IPS-20b (cell line): ENCODE results near the gene TRABD.
A peak's percentile ranks its signal among the peaks of the same experiment; 100 is the strongest.

Source experiments
- H3K27ac ChIP-seq: one replicate; pipeline ENCODE4 v1.5.1; 2013; ENCODE audit warnings: low read length
- H3K27me3 ChIP-seq: 2 replicates; pipeline ENCODE4 v1.6.1; 2013; ENCODE audit warnings: mild to moderate bottlenecking, low read length, inconsistent platforms; ENCODE audit not compliant: insufficient read depth
- H3K36me3 ChIP-seq: 2 replicates; pipeline ENCODE4 v1.6.1; 2013; ENCODE audit warnings: low read depth, mild to moderate bottlenecking, inconsistent platforms, low read length, moderate library complexity; ENCODE audit not compliant: insufficient read depth
- H3K4me1 ChIP-seq: 2 replicates; pipeline ENCODE4 v1.6.1; 2013; ENCODE audit warnings: mild to moderate bottlenecking, control low read depth, inconsistent platforms, low read length, moderate library complexity; ENCODE audit not compliant: insufficient read depth
- H3K4me3 ChIP-seq: 2 replicates; pipeline ENCODE4 v1.5.1; 2013; ENCODE audit warnings: mild to moderate bottlenecking, low read length, inconsistent platforms
- H3K9ac ChIP-seq: 2 replicates; pipeline ENCODE4 v1.6.1; 2013; ENCODE audit warnings: low read depth, mild to moderate bottlenecking, inconsistent platforms, low read length, moderate library complexity
- H3K9me3 ChIP-seq: 2 replicates; pipeline ENCODE4 v1.6.1; 2013; ENCODE audit warnings: mild to moderate bottlenecking, low read depth, low read length, inconsistent platforms; ENCODE audit not compliant: insufficient read depth

TRABD gene

GRCh38 chr22:50177537-50178470, 7.9 kb upstream of the TRABD start:
- no peak overlapping the region for H3K9ac ChIP-seq
- H3K4me3 ChIP-seq, result no peak overlapping the region
- H3K36me3 ChIP-seq, result no peaks in the 10 kb centered on the region
- no peaks in the 10 kb centered on the region for H3K4me1 ChIP-seq
- H3K27ac ChIP-seq, result no peak overlapping the region
- H3K27me3 ChIP-seq, result no peaks in the 10 kb centered on the region
- no peaks in the 10 kb centered on the region for H3K9me3 ChIP-seq

- Histone ChIP-seq H3K27ac (no peak overlapping the region), H3K9ac (no peak overlapping the region), H3K36me3 (no peaks in the 10 kb centered on the region), H3K4me3 (no peak overlapping the region), H3K4me1 (no peaks in the 10 kb centered on the region), H3K9me3 (no peaks in the 10 kb centered on the region), H3K27me3 (no peaks in the 10 kb centered on the region)
Measured at GRCh38 chr22:50178471-50178864, 7.2 kb upstream of the TRABD start.

- no peaks in the 10 kb centered on the region for H3K9me3 ChIP-seq
- H3K36me3 ChIP-seq, result no peaks in the 10 kb centered on the region
- no peaks in the 10 kb centered on the region for H3K27me3 ChIP-seq
- H3K9ac ChIP-seq, result no peak overlapping the region
- H3K27ac ChIP-seq, result no peak overlapping the region
- H3K4me1 ChIP-seq, result no peaks in the 10 kb centered on the region
- no peak overlapping the region for H3K4me3 ChIP-seq
Measured at GRCh38 chr22:50178871-50179869, 6.5 kb upstream of the TRABD start.

- H3K9me3 ChIP-seq, result no peaks in the 10 kb centered on the region
- H3K9ac ChIP-seq, result no peak overlapping the region
- no peaks in the 10 kb centered on the region for H3K36me3 ChIP-seq
- H3K4me1 ChIP-seq, result no peaks in the 10 kb centered on the region
- no peaks in the 10 kb centered on the region for H3K27me3 ChIP-seq
- H3K4me3 ChIP-seq, result no peak overlapping the region
- no peak overlapping the region for H3K27ac ChIP-seq
Measured at GRCh38 chr22:50179937-50180726, 5.6 kb upstream of the TRABD start.

- Histone ChIP-seq H3K27me3 (no peaks in the 10 kb centered on the region), H3K27ac (no peak overlapping the region), H3K36me3 (no peaks in the 10 kb centered on the region), H3K4me3 (no peak overlapping the region), H3K9ac (no peak overlapping the region), H3K4me1 (no peaks in the 10 kb centered on the region), H3K9me3 (no peaks in the 10 kb centered on the region)
Measured at GRCh38 chr22:50180727-50181521, 4.8 kb upstream of the TRABD start.

GRCh38 chr22:50182176-50183081, 3.3 kb upstream of the TRABD start:
- Histone ChIP-seq H3K36me3 (no peaks in the 10 kb centered on the region), H3K4me1 (0 out of 2 replicates have a peak, but pooled peaks cover 3% of the 10 kb centered on the region), H3K27me3 (no peaks in the 10 kb centered on the region), H3K27ac (no peak overlapping the region), H3K9me3 (no peaks in the 10 kb centered on the region), H3K9ac (no peak overlapping the region), H3K4me3 (no peak overlapping the region)

- Histone ChIP-seq H3K27me3 (no peaks in the 10 kb centered on the region), H3K9ac (no peak overlapping the region), H3K9me3 (no peaks in the 10 kb centered on the region), H3K36me3 (no peaks in the 10 kb centered on the region), H3K4me3 (no peak overlapping the region), H3K27ac (no peak overlapping the region), H3K4me1 (0 out of 2 replicates have a peak, but pooled peaks cover 3% of the 10 kb centered on the region)
Measured at GRCh38 chr22:50183141-50183971, 2.4 kb upstream of the TRABD start.

GRCh38 chr22:50184004-50184901, 1.5 kb upstream of the TRABD start:
- no peak overlapping the region for H3K27ac ChIP-seq
- H3K4me3 ChIP-seq, result no peak overlapping the region
- H3K36me3 ChIP-seq, result no peaks in the 10 kb centered on the region
- H3K9ac ChIP-seq, result no peak overlapping the region
- 0 out of 2 replicates have a peak, but pooled peaks cover 3% of the 10 kb centered on the region for H3K4me1 ChIP-seq
- H3K9me3 ChIP-seq, result no peaks in the 10 kb centered on the region
- no peaks in the 10 kb centered on the region for H3K27me3 ChIP-seq

- no peak overlapping the region for H3K27ac ChIP-seq
- no peaks in the 10 kb centered on the region for H3K9me3 ChIP-seq
- no peaks in the 10 kb centered on the region for H3K36me3 ChIP-seq
- no peaks in the 10 kb centered on the region for H3K27me3 ChIP-seq
- H3K4me3 ChIP-seq, result peak overlapping the region; percentile 58; the same call in 1 of the 2 replicates
- 0 out of 2 replicates have a peak, but pooled peaks cover 3% of the 10 kb centered on the region for H3K4me1 ChIP-seq
- H3K9ac ChIP-seq, result no peak overlapping the region
Measured at GRCh38 chr22:50184902-50185374, 775 bp upstream of the TRABD start.
